Renal cortical epithelial cell (primary cell): Measurements from ENCODE around the gene AUTS2. TPM values are rescaled to one million over a fixed set of nuclear protein-coding genes. Genes with fewer than 3 reads are reported as not detected.

Experiments used
- DNase-seq: peaks from one replicate; pipeline ENCODE4 v3.0.0-alpha.2; 2011; ENCODE audit warnings: low read depth
- total RNA-seq: library from RNA; depleted of rRNA; stranded (reverse); fragments of >200 nt; gene quantifications from 2 replicates; pipeline ENCODE4 v1.2.3, GENCODE V29; 2014

The AUTS2 gene
- total RNA-seq, 1 donor from 2014 or later, result 3.2 TPM

- no peak for DNase-seq
These were observed 862.3 kb downstream of the AUTS2 start for GRCh38 chr7:70460562-70460961.

GRCh38 chr7:70463352-70463938 is 865.2 kb downstream of the AUTS2 start:
- DNase-seq, result no peak

- DNase-seq, result no peak
These were observed 868.6 kb downstream of the AUTS2 start for GRCh38 chr7:70466725-70467364.

GRCh38 chr7:70470746-70471145 is 872.5 kb downstream of the AUTS2 start:
- no peak for DNase-seq

DNA sequence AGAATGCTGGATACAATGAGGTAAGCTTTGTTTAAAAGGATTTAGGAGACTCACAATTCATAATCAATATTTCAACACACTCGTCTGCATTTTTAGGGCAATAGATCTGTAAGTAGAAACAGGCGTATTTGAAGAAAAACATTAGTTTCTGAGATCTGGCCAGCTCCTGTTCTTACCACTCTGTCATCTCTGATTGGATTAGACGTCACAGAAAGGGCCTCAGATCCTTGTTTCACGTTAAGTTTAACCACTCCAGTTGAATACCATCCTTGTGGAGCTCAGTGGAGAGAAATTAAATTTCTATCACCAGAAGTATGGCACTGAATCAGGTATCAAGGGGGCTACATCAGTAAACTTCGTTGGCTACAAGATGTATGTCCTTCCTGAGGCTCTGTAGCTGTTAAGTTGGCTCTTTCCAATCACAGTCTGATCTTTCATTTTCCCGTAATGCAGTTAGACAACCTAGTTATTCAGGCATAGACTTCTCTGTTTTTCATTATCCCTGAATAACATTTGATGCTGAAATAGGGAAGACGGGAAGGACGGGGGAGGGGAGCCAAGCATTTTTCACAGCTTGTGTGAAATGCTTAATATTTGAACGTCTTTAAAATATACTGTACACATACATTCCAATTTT is 874.4 kb downstream of the AUTS2 start:
- DNase-seq, result no peak

- DNase-seq, result no peak
These were observed 876.5 kb downstream of the AUTS2 start for GRCh38 chr7:70474639-70475234.

DNA sequence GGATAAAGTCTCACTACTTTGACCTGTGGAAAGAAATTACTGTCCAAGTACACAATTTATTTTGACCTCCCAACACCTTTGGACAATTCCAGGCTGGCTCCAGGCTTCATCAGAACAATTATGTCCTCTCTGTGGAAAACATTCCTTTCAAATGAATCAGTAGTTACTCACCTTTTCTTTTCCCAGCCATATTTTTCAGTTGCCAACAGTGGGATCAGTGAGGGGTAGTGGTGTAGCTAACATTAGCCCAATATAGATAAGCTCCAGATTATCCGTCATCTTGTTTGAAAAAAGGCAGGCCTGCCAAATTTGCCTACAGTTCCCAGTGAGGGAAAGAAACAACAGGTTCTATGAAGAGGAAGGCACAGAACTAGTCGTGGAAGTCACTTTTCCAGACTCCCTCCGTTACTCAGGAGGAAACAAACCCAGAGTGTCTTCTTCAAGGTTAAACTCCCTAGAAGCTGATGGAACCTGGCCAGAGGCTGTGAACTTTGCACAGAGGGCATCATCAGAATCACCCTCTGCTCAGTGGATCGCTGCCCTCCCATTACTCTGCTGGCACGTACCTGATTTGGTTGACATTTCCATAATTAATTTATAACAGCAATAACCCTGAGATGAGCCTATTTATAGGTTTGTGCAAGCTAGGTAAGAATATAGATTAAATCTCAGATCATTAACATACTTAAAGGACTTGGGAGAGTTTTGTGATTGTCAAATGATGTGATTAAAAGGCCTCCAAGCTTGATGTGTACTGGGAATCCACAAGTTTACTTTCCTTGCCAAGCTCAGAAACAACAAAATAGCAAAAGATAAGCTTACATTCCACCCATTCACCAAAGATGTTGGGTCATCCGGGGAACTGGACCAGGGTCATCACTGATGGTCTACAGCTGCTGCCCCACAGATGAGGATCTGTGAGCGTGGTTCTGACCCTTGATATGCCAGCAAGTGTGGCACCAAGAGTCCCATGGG is 879.0 kb downstream of the AUTS2 start:
- peak; percentile 82 for DNase-seq

- no peak for DNase-seq
These were observed 881.1 kb downstream of the AUTS2 start for GRCh38 chr7:70479153-70480021.

GRCh38 chr7:70480927-70481569 is 882.8 kb downstream of the AUTS2 start:
- DNase-seq, result peak; percentile 20

DNA sequence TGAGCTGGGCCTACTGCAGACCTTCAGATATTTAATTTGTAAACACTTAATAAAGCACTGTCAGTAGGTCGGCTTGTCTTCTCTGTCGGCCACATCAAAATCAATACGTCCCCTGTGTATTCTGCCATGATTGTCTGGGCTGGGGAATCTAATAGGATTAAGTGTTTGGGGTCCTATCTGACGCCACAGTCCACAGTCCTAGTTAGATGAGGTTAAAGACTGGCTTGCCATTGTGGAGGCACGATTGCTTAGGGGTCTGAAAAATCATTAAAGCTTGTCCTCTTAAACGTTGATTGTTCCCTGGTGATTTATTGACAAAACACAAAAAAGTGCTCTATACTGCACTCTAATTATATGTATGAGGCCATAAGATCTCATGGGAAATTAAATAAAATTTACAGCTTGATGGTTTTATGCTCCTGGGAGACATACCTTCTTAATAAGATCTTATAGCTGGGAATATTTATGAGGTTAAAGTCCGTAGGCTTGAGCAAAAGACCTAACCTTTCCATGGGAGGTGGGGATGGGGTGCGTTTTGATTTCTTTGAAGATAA is 883.4 kb downstream of the AUTS2 start:
- no peak for DNase-seq

- DNase-seq, result no peak
These were observed 886.0 kb downstream of the AUTS2 start for GRCh38 chr7:70484255-70484654.

DNA sequence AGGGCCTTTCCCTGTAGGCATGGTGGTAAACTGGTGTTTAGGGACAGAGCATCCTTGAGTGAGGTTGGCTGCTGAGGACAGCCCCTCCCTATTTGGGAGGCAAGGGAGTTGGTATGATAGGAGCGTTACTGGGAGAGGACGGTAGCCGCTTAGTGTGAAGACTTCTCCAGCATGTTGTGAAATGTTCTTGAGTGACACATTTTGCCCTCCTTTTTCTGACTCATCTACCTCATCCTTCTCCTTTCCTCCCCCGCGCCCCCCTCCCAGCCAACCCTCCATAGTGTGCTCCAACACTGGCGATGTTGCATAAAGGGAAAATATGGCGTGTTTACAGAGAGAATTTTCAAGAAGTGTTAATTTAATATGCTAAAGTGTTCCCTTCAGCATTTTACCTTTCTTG is 888.7 kb downstream of the AUTS2 start:
- no peak for DNase-seq

DNA sequence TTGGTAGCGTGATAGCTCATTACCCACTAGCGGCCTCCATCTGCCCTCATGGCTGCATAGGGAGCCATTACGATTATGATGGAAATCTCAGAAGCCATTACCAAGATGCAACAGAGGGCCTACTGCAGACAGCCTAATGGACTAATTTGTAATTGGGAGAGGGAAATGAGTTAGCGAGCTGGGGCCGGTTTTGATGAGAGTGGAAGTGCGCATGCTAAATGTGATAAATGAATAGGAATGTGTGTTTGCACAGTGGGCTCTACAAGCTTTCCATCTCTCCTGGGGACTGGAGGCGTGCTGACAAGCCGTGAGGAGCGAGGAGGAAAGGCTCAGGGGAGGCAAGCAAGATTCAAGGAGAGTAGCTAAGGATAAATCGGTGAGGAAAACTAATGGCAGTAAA is 889.2 kb downstream of the AUTS2 start:
- DNase-seq, result no peak

- no peak for DNase-seq
These were observed 889.6 kb downstream of the AUTS2 start for GRCh38 chr7:70487886-70488285.

GRCh38 chr7:70489813-70490212 is 891.5 kb downstream of the AUTS2 start:
- no peak for DNase-seq

GRCh38 chr7:70492625-70493024 is 894.4 kb downstream of the AUTS2 start:
- DNase-seq, result no peak

GRCh38 chr7:70494225-70495032 is 896.2 kb downstream of the AUTS2 start:
- DNase-seq, result no peak

GRCh38 chr7:70495033-70495376 is 896.7 kb downstream of the AUTS2 start:
- no peak for DNase-seq

- no peak for DNase-seq
These were observed 899.5 kb downstream of the AUTS2 start for GRCh38 chr7:70497793-70498192.
